ENCODE data around the gene SSTR1. TPM values are rescaled to one million over a fixed set of nuclear protein-coding genes. Genes with fewer than 3 reads are reported as not detected.
A peak's percentile ranks its signal among the peaks of the same experiment; 100 is the strongest.

The SSTR1 gene
- total RNA-seq, 1 experiment from 2014 or later, result 0.50 TPM

DNA sequence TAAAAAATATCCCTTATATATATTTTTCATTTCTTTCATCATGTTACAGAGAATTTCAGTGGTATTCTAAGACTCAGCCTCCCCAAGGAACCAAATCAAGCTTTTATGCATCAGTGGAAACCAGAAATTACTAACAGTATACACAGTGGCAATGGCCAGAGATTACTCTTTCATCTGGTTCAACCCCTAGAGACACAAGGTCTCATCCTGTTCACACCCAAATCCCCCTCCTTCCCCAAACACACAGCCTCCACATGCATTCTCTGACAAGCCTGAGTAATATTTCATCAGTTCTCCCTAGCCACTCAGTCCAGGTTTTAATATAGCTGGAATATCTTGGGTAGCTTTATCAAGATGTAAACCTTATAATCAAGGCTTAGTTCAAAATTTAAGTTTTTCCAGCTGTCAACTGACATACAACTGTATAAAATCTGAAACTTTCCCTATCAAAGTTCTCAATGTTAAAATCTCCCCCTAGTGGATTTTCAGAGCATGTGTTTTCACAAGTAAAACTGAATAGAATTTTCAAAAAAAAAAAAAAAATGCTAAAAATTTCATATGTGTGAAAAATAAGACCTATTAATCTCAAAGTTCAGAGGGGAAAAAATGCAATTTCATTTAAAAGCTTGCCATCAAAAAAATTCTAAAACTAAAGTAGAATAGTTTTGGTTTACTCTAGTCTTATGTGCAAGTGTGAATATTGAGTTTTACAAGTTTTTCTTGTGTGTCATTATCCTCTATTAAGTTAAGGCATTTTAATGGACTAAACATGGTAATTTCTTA, 10.5 kb upstream of the SSTR1 start:
- TF ChIP-seq EZH2 (IDR thresholded peaks at IDR 0.05; ENCODE audit: low read depth), result no peak
- TF ChIP-seq, protein P1, sequence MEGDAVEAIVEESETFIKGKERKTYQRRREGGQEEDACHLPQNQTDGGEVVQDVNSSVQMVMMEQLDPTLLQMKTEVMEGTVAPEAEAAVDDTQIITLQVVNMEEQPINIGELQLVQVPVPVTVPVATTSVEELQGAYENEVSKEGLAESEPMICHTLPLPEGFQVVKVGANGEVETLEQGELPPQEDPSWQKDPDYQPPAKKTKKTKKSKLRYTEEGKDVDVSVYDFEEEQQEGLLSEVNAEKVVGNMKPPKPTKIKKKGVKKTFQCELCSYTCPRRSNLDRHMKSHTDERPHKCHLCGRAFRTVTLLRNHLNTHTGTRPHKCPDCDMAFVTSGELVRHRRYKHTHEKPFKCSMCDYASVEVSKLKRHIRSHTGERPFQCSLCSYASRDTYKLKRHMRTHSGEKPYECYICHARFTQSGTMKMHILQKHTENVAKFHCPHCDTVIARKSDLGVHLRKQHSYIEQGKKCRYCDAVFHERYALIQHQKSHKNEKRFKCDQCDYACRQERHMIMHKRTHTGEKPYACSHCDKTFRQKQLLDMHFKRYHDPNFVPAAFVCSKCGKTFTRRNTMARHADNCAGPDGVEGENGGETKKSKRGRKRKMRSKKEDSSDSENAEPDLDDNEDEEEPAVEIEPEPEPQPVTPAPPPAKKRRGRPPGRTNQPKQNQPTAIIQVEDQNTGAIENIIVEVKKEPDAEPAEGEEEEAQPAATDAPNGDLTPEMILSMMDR (conservative IDR thresholded peaks at IDR 0.05), result peak; percentile 77
- intact Hi-C loops (cut with micrococcal nuclease; ENCODE audit: unreplicated experiment), result loop anchor here (2.0 to 5.0 kb wide), 2 partner anchors 210 to 294 kb away; no protein-coding TSS in a partner anchor
- CTCF ChIA-PET, result interaction anchor here (0.7 kb wide), 1 partner anchor 25 kb away, joined by 14 read pairs; no protein-coding TSS in a partner anchor

DNA sequence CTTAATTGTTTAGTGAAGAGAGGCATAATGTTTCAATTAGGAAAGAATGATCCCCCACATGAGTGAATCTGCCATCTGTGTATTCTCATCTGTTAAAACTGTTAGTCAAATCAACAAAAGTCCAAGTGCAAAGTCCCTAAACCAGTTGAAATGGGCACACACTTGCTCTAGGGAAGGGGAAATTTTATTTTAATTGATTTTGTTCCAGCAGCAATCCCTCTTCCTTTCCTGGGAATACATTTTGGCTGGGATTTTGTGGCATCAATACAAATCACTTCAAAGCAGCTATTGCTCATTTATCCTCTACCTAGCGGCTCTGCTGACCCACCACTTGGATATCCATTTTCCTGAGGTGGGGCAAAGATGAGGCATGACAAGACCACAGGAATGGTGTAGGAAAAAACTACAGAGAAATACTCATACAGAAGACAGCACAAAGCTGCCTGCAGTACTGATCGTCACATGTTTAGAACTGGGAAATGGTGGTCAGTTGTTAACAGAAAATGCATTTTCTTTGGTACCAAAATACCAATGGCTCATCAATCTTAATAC, 9.8 kb upstream of the SSTR1 start:
- Histone ChIP-seq H3F3A (ENCODE audit: insufficient read depth, low read depth) (no peaks in the 10 kb centered on the region), H2AFZ (no peak overlapping the region), H3K4me1 (replicated peaks; ENCODE audit: insufficient read depth) (no peaks in the 10 kb centered on the region), H3K79me2 (ENCODE audit: low read depth) (no peaks in the 10 kb centered on the region), H3K9me2 (ENCODE audit: insufficient read depth) (no peaks in the 10 kb centered on the region), H3K4me2 (no peak overlapping the region), H3K4me3 (no peak overlapping the region), H3K27ac (no peak overlapping the region), H3K9me3 (ENCODE audit: insufficient read depth, low read depth) (no peaks in the 10 kb centered on the region), H3K36me3 (ENCODE audit: low read depth) (no peaks in the 10 kb centered on the region), H3K27me3 (ENCODE audit: insufficient read depth, low read depth) (no peaks in the 10 kb centered on the region), H4K20me1 (ENCODE audit: insufficient read depth) (no peaks in the 10 kb centered on the region)
- TF ChIP-seq, protein P1 (conservative IDR thresholded peaks at IDR 0.05), result no peak
- TF ChIP-seq EZH2 (IDR thresholded peaks at IDR 0.05; ENCODE audit: low read depth), result no peak
- CTCF ChIA-PET, result no interaction called here
- no peak for DNase-seq
- POLR2A ChIA-PET (ENCODE audit: unreplicated experiment), result no interaction called here
- no TSS peak for BruUV-seq (replicated peaks)
- intact Hi-C loops (cut with micrococcal nuclease; ENCODE audit: unreplicated experiment), result loop anchor here (2.0 to 5.0 kb wide), 2 partner anchors 211 to 295 kb away; no protein-coding TSS in a partner anchor

More for the DNA sequence above, 10.5 kb upstream of the SSTR1 start:
- Histone ChIP-seq H3K4me1 (replicated peaks; ENCODE audit: insufficient read depth) (no peaks in the 10 kb centered on the region), H3K27me3 (ENCODE audit: insufficient read depth, low read depth) (no peaks in the 10 kb centered on the region), H3K27ac (no peak overlapping the region), H3K9me3 (ENCODE audit: insufficient read depth, low read depth) (no peaks in the 10 kb centered on the region), H3K79me2 (ENCODE audit: low read depth) (no peaks in the 10 kb centered on the region), H4K20me1 (ENCODE audit: insufficient read depth) (no peaks in the 10 kb centered on the region), H3K36me3 (ENCODE audit: low read depth) (no peaks in the 10 kb centered on the region), H3K4me3 (no peak overlapping the region), H2AFZ (no peak overlapping the region), H3F3A (ENCODE audit: insufficient read depth, low read depth) (no peaks in the 10 kb centered on the region), H3K4me2 (no peak overlapping the region), H3K9me2 (ENCODE audit: insufficient read depth) (no peaks in the 10 kb centered on the region)
- POLR2A ChIA-PET (ENCODE audit: unreplicated experiment), result no interaction called here
- DNase-seq, result no peak
- no TSS peak for BruUV-seq (replicated peaks)

DNA sequence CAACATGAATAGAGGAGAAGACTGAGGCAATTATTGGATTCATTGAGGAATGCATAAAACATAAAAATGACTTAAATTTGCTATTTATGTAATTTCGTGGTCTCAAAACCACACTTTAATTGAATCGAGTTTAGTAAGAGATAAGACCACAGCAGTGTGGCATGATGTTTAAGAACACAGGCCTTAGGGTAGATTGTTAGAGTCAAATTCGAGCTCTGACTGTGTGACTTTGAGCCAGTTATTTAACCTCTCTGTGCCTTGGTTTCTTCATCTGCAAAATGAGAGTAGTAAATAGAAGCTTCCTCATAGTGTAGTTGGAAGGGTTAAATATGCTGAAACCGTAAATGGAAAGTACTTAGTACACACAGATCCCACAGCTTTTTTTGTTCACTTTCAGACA, 9.3 kb upstream of the SSTR1 start:
- ChIA-PET POLR2A (ENCODE audit: unreplicated experiment) (no interaction called here), CTCF (no interaction called here)
- intact Hi-C loops (cut with micrococcal nuclease; ENCODE audit: unreplicated experiment), result loop anchor here (5.0 kb wide), 1 partner anchor 211 kb away; no protein-coding TSS in a partner anchor
- no peak for TF ChIP-seq EZH2 (IDR thresholded peaks at IDR 0.05; ENCODE audit: low read depth)
- TF ChIP-seq, protein P1 (conservative IDR thresholded peaks at IDR 0.05), result no peak
- no peaks in the 10 kb centered on the region for H3F3A ChIP-seq (ENCODE audit: insufficient read depth, low read depth)
- H3K27me3 ChIP-seq (ENCODE audit: insufficient read depth, low read depth), result no peaks in the 10 kb centered on the region
- H3K4me2 ChIP-seq, result no peak overlapping the region
- H4K20me1 ChIP-seq (ENCODE audit: insufficient read depth), result no peaks in the 10 kb centered on the region
- H3K27ac ChIP-seq, result no peak overlapping the region
- H3K36me3 ChIP-seq (ENCODE audit: low read depth), result no peaks in the 10 kb centered on the region
- DNase-seq, result no peak
- no peaks in the 10 kb centered on the region for H3K4me1 ChIP-seq (replicated peaks; ENCODE audit: insufficient read depth)
- H3K79me2 ChIP-seq (ENCODE audit: low read depth), result no peaks in the 10 kb centered on the region
- H3K9me3 ChIP-seq (ENCODE audit: insufficient read depth, low read depth), result no peaks in the 10 kb centered on the region
- no peaks in the 10 kb centered on the region for H3K9me2 ChIP-seq (ENCODE audit: insufficient read depth)
- no peak overlapping the region for H2AFZ ChIP-seq
- H3K4me3 ChIP-seq, result no peak overlapping the region
- BruUV-seq (replicated peaks), result no TSS peak

Data from PC-9 (cell line).